ENCODE data around the gene THBD. TPM values are rescaled to one million over a fixed set of nuclear protein-coding genes. Genes with fewer than 3 reads are reported as not detected.

The THBD gene
- total RNA-seq, 2 donors from 2014 or later, result 2.3 to 6.3 TPM

- H3K4me3 ChIP-seq, result no peak overlapping the region
- no peaks in the 10 kb centered on the region for H3K9me3 ChIP-seq
- H3K4me1 ChIP-seq, result no peaks in the 10 kb centered on the region
- H3K27me3 ChIP-seq, result no peaks in the 10 kb centered on the region
- H3K36me3 ChIP-seq, result no peaks in the 10 kb centered on the region
- no peak for DNase-seq
- no peak for TF ChIP-seq CTCF (IDR thresholded peaks at IDR 0.05)
- H3K27ac ChIP-seq, result no peak overlapping the region
- H3K9ac ChIP-seq (ENCODE audit: low read depth in 2 of 2, low read length in 2 of 2), result no peak overlapping the region
- intact Hi-C loops (cut with DNase I), result no loop called here
Measured at GRCh38 chr20:23092384-23092756, 42.9 kb upstream of the THBD start.

GRCh38 chr20:23091721-23092383 lies 42.4 kb upstream of the THBD start:
- intact Hi-C loops (cut with DNase I), result no loop called here
- Histone ChIP-seq H3K9ac (ENCODE audit: low read depth in 2 of 2, low read length in 2 of 2) (no peak overlapping the region), H3K27me3 (no peaks in the 10 kb centered on the region), H3K27ac (no peak overlapping the region), H3K4me3 (no peak overlapping the region), H3K4me1 (no peaks in the 10 kb centered on the region), H3K36me3 (no peaks in the 10 kb centered on the region), H3K9me3 (no peaks in the 10 kb centered on the region)
- no peak for DNase-seq
- no peak for TF ChIP-seq CTCF (IDR thresholded peaks at IDR 0.05)

GRCh38 chr20:23090878-23091277 lies 41.4 kb upstream of the THBD start:
- no peak overlapping the region for H3K9ac ChIP-seq (ENCODE audit: low read depth in 2 of 2, low read length in 2 of 2)
- no peaks in the 10 kb centered on the region for H3K36me3 ChIP-seq
- TF ChIP-seq CTCF (IDR thresholded peaks at IDR 0.05), result no peak
- intact Hi-C loops (cut with DNase I), result no loop called here
- DNase-seq, result no peak
- H3K4me3 ChIP-seq, result no peak overlapping the region
- no peaks in the 10 kb centered on the region for H3K27me3 ChIP-seq
- H3K9me3 ChIP-seq, result no peaks in the 10 kb centered on the region
- H3K4me1 ChIP-seq, result no peaks in the 10 kb centered on the region
- H3K27ac ChIP-seq, result no peak overlapping the region

GRCh38 chr20:23090147-23090546 lies 40.7 kb upstream of the THBD start:
- Histone ChIP-seq H3K9me3 (no peaks in the 10 kb centered on the region), H3K4me3 (no peak overlapping the region), H3K4me1 (no peaks in the 10 kb centered on the region), H3K9ac (ENCODE audit: low read depth in 2 of 2, low read length in 2 of 2) (no peak overlapping the region), H3K27me3 (no peaks in the 10 kb centered on the region), H3K27ac (no peak overlapping the region), H3K36me3 (no peaks in the 10 kb centered on the region)
- no peak for TF ChIP-seq CTCF (IDR thresholded peaks at IDR 0.05)
- intact Hi-C loops (cut with DNase I), result no loop called here
- no peak for DNase-seq

- intact Hi-C loops (cut with DNase I), result no loop called here
- Histone ChIP-seq H3K9ac (ENCODE audit: low read depth in 2 of 2, low read length in 2 of 2) (no peak overlapping the region), H3K27me3 (no peaks in the 10 kb centered on the region), H3K27ac (no peak overlapping the region), H3K36me3 (no peaks in the 10 kb centered on the region), H3K9me3 (no peaks in the 10 kb centered on the region), H3K4me3 (no peak overlapping the region), H3K4me1 (no peaks in the 10 kb centered on the region)
- DNase-seq, result no peak
- no peak for TF ChIP-seq CTCF (IDR thresholded peaks at IDR 0.05)
Measured at GRCh38 chr20:23088866-23089265, 39.4 kb upstream of the THBD start.

Measured in colonic mucosa (tissue), 4 donors.